A549 (cell line): Measurements from ENCODE around the gene ADAMTS2. TPM values are rescaled to one million over a fixed set of nuclear protein-coding genes. Genes with fewer than 3 reads are reported as not detected.

ENCODE experiments used
- ATAC-seq, 2 experiments: fragments of 200-7000 bp in 1 of 2; fragments of >200 bp in 1 of 2; cut with Nextera tagmentation in 1 of 2; cut with Tn5 transposase in 1 of 2; 3 replicates each; pipeline versions ENCODE4 v1.8.0 to v1.9.1; 2018 to 2020; ENCODE audit warnings: mild to moderate bottlenecking in 1 of 2, moderate library complexity in 1 of 2
- CTCF ChIA-PET: fragments of 300-600 bp; sonication (Branson Sonifier 250); formaldehyde crosslinking; extraction: SDS; loops from one replicate; lab custom pipeline; 2021; ENCODE audit warnings: antibody characterized with exemption, inconsistent platforms; lab: Yijun Ruan, JAX
- POLR2A ChIA-PET: fragments of 350-600 bp; formaldehyde crosslinking; extraction: SDS; loops from one replicate; lab custom pipeline; 2021; ENCODE audit warnings: antibody characterized with exemption, inconsistent platforms; lab: Yijun Ruan, JAX
- DNase-seq, 2 experiments: peaks; one replicate each; pipeline versions ENCODE4 v3.0.0 to v3.0.0-alpha.2; 2011 to 2016; ENCODE audit warnings: low read depth in 1 of 2, low spot score in 1 of 2
- FAIRE-seq: peaks from 2 replicates; lab custom pipeline; 2011; peaks lifted over from hg19 to GRCh38; lab: Jason Lieb, UNC
- H3K27ac ChIP-seq, 2 experiments: fragments of >200 bp; sonication (Bioruptor Twin); formaldehyde crosslinking; 3 replicates each; pipeline ENCODE4 v1.5.1; 2016 to 2017
- H3K4me1 ChIP-seq: fragments of >200 bp; sonication (Bioruptor Twin); formaldehyde crosslinking; 3 replicates; pipeline ENCODE4 v1.6.1; 2016
- H3K4me2 ChIP-seq: fragments of >200 bp; sonication (Bioruptor Twin); formaldehyde crosslinking; 3 replicates; pipeline ENCODE4 v1.6.1; 2016
- H3K4me3 ChIP-seq: fragments of >200 bp; sonication (Bioruptor Twin); formaldehyde crosslinking; 3 replicates; pipeline ENCODE4 v1.5.1; 2016
- H3K9me3 ChIP-seq: fragments of >200 bp; sonication (Bioruptor Twin); formaldehyde crosslinking; 3 replicates; pipeline ENCODE4 v1.6.1; 2016
- BCL3 ChIP-seq: fragments of >200 bp; sonication (Bioruptor Twin); formaldehyde crosslinking; IDR thresholded peaks from 3 replicates; pipeline ENCODE4 v1.6.1; 2016
- CBX2 ChIP-seq: fragments of 200-600 bp; sonication (generic); IDR thresholded peaks from 2 replicates; pipeline ENCODE4 v1.6.1; 2016; ENCODE audit warnings: low read depth, mild to moderate bottlenecking, borderline replicate concordance
- CBX8 ChIP-seq: fragments of 200-600 bp; sonication (generic); IDR thresholded peaks from 2 replicates; pipeline ENCODE4 v1.6.1; 2016
- CHD2 ChIP-seq: fragments of 150-350 bp; IDR thresholded peaks from 2 replicates; pipeline ENCODE4 v1.6.1; 2014; ENCODE audit warnings: low read length; ENCODE audit not compliant: partially characterized antibody
- EHF ChIP-seq: fragments of 250-450 bp; sonication (Bioruptor Pico); IDR thresholded peaks from 2 replicates; pipeline ENCODE4 v1.5.0; 2020; ENCODE audit warnings: mild to moderate bottlenecking
- EHMT2 ChIP-seq: fragments of 200-600 bp; sonication (generic); IDR thresholded peaks from 2 replicates; pipeline ENCODE4 v1.6.1; 2016; ENCODE audit warnings: antibody characterized with exemption, low read depth, mild to moderate bottlenecking, moderate library complexity
- FOSB ChIP-seq: fragments of 250-450 bp; sonication (Bioruptor Pico); IDR thresholded peaks from 2 replicates; pipeline ENCODE4 v1.5.0; 2020; ENCODE audit warnings: mild to moderate bottlenecking, moderate library complexity
- FOSL2 ChIP-seq, 2 experiments: fragments of 450-650 bp in 1 of 2; fragments of >200 bp in 1 of 2; sonication (Bioruptor Twin) in 1 of 2; formaldehyde crosslinking; IDR thresholded peaks; 2 replicates each; pipeline versions ENCODE4 v1.5.0 to v1.6.1; 2016 to 2020; ENCODE audit warnings: mild to moderate bottlenecking in 1 of 2, moderate library complexity in 1 of 2
- HOXA7 ChIP-seq: fragments of 250-450 bp; sonication (Bioruptor Pico); IDR thresholded peaks from 2 replicates; pipeline ENCODE4 v1.5.0; 2020; ENCODE audit warnings: mild to moderate bottlenecking, moderate library complexity
- JUN ChIP-seq, 2 experiments: fragments of >200 bp; sonication (Bioruptor Twin); formaldehyde crosslinking; IDR thresholded peaks; 2 replicates in 1 of 2; 3 replicates in 1 of 2; pipeline ENCODE4 v1.6.1; 2016 to 2017
- JUNB ChIP-seq: fragments of >200 bp; sonication (Bioruptor Twin); formaldehyde crosslinking; IDR thresholded peaks from 2 replicates; pipeline ENCODE4 v1.6.1; 2016
- KDM5A ChIP-seq: fragments of 200-600 bp; sonication (generic); IDR thresholded peaks from 2 replicates; pipeline ENCODE4 v1.6.1; 2016; ENCODE audit warnings: antibody characterized with exemption, mild to moderate bottlenecking
- MAZ ChIP-seq: fragments of 150-350 bp; IDR thresholded peaks from 2 replicates; pipeline ENCODE4 v1.6.1; 2014; ENCODE audit warnings: antibody characterized with exemption, low read depth, low read length, borderline replicate concordance
- MYC ChIP-seq: IDR thresholded peaks from 2 replicates; pipeline ENCODE4 v1.6.1; 2012; ENCODE audit warnings: mild to moderate bottlenecking, inconsistent platforms, low read length, improper control_type of control experiment, borderline replicate concordance
- NFE2L2 ChIP-seq: fragments of 150-350 bp; conservative IDR thresholded peaks from 2 replicates; pipeline ENCODE4 v1.6.1; 2014; ENCODE audit warnings: low read length
- NR3C1 ChIP-seq: fragments of >200 bp; sonication (Bioruptor Twin); formaldehyde crosslinking; IDR thresholded peaks from 3 replicates; pipeline ENCODE4 v1.6.1; 2017
- PHF8 ChIP-seq: fragments of 200-600 bp; sonication (generic); IDR thresholded peaks from 2 replicates; pipeline ENCODE4 v1.6.1; 2016; ENCODE audit warnings: low read depth, mild to moderate bottlenecking, antibody characterized with exemption, moderate library complexity, borderline replicate concordance
- RAD21 ChIP-seq, 2 experiments: fragments of >200 bp in 1 of 2; sonication (Bioruptor Twin) in 1 of 2; formaldehyde crosslinking in 1 of 2; IDR thresholded peaks in 1 of 2; conservative IDR thresholded peaks in 1 of 2; 2 replicates in 1 of 2; 3 replicates in 1 of 2; pipeline ENCODE4 v1.6.1; 2012 to 2018; ENCODE audit warnings: inconsistent platforms in 1 of 2
- RARB ChIP-seq: fragments of 250-450 bp; sonication (Bioruptor Pico); IDR thresholded peaks from 2 replicates; pipeline ENCODE4 v1.8.0; 2021; ENCODE audit warnings: mild to moderate bottlenecking, moderate library complexity
- RCOR1 ChIP-seq: fragments of 150-350 bp; IDR thresholded peaks from 2 replicates; pipeline ENCODE4 v1.6.1; 2014; ENCODE audit warnings: antibody characterized with exemption, low read length, low read depth
- REST ChIP-seq: fragments of 200-600 bp; sonication (generic); IDR thresholded peaks from 2 replicates; pipeline ENCODE4 v1.6.1; 2016; ENCODE audit warnings: antibody characterized with exemption, mild to moderate bottlenecking, moderate library complexity
- RFX5 ChIP-seq: fragments of 450-650 bp; IDR thresholded peaks from 2 replicates; pipeline ENCODE4 v1.7.1; 2014; ENCODE audit warnings: antibody characterized with exemption, mild to moderate bottlenecking, moderate library complexity
- SMC3 ChIP-seq: fragments of >200 bp; sonication (Bioruptor Twin); formaldehyde crosslinking; IDR thresholded peaks from 3 replicates; pipeline ENCODE4 v1.6.1; 2018; ENCODE audit warnings: inconsistent platforms
- TFCP2L1 ChIP-seq: fragments of 250-450 bp; sonication (Bioruptor Pico); IDR thresholded peaks from 2 replicates; pipeline ENCODE4 v1.5.0; 2021; ENCODE audit warnings: mild to moderate bottlenecking
- TP53 ChIP-seq: fragments of 250-450 bp; sonication (Bioruptor Pico); IDR thresholded peaks from 2 replicates; pipeline ENCODE4 v1.5.0; 2021; ENCODE audit warnings: mild to moderate bottlenecking, moderate library complexity
- ZC3H11A ChIP-seq: fragments of 450-650 bp; IDR thresholded peaks from 2 replicates; pipeline ENCODE4 v1.6.1; 2014; ENCODE audit warnings: antibody characterized with exemption, mild to moderate bottlenecking
- ZNF302 ChIP-seq: fragments of 250-450 bp; sonication (Bioruptor Pico); IDR thresholded peaks from 2 replicates; pipeline ENCODE4 v1.9.0; 2021; ENCODE audit warnings: inconsistent platforms, mild to moderate bottlenecking, moderate library complexity
- ZSCAN20 ChIP-seq: fragments of 250-450 bp; sonication (Bioruptor Pico); IDR thresholded peaks from 2 replicates; pipeline ENCODE4 v1.8.0; 2022; ENCODE audit warnings: mild to moderate bottlenecking, moderate library complexity
- WGBS: methylation state at CpG from one replicate; pipeline ENCODE4 v1.1.6; 2017; ENCODE audit errors: missing lambda C conversion rate; 5-methylcytosine and 5-hydroxymethylcytosine counted together
- polyA plus RNA-seq, 4 experiments: library from polyadenylated mRNA; depleted of rRNA in 3 of 4; stranded (reverse); fragments of >200 nt; fragmentation: RNase III in 1 of 4; extraction: RNeasy Plus Mini Kit Qiagen cat#74134 plus additional on column Dnase treatment in 1 of 4; gene quantifications; 2 replicates in 3 of 4; 3 replicates in 1 of 4; pipeline ENCODE4 v1.2.3, GENCODE V29; 2011 to 2017
- TF ChIP-seq, protein P1 (sequence below): fragments of >200 bp; sonication (Bioruptor Twin); formaldehyde crosslinking; IDR thresholded peaks from 2 replicates; pipeline ENCODE4 v1.6.1; 2016
- TF ChIP-seq, protein P2 (sequence below): IDR thresholded peaks from 2 replicates; pipeline ENCODE4 v1.6.1; 2012; ENCODE audit warnings: low read depth, borderline replicate concordance
- TF ChIP-seq, protein P3 (sequence below): IDR thresholded peaks from 2 replicates; pipeline ENCODE4 v1.6.1; 2012

The ADAMTS2 gene
- polyA plus RNA-seq, 2 of the 4 experiments (the other 2 are of a cell fraction) = not detected

- TF ChIP-seq CBX2 (no peak), NR3C1 (no peak)
Observed at GRCh38 chr5:179302499-179303185, 42.6 kb downstream of the ADAMTS2 start (continued).

DNA sequence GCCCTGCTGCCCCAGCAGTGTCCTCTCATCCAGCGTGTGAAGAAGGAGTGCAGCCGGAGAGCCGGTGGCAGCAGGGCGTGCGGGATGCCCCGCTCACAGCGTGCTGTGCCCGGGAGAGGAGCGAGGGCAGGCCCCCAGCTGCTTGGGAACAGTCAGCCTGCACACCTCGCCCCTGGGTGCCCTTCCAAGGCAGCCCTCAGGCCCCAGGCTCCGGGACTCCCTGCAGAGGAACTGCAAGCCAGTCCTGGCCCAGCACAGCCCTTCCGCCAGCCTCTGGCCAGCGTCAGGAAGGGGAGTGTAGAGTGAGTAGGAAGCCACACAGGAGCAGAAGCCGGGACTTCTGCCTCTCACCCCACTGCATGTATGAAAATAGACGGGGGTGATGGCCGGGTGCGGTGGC, 43.5 kb downstream of the ADAMTS2 start:
- no peak for ATAC-seq
- TF ChIP-seq HOXA7 (no peak), EHF (CRISPR knock-in tag) (no peak), JUN (IDR thresholded peaks at IDR 0.05) (no peak), PHF8 (no peak), RFX5 (no peak), ZNF302 (no peak), RAD21 (conservative IDR thresholded peaks at IDR 0.05 in 1 of 2, IDR thresholded peaks at IDR 0.05 in 1 of 2) (no peak), KDM5A (no peak), ZSCAN20 (CRISPR knock-in tag) (no peak), RARB (CRISPR knock-in tag) (no peak), CBX8 (no peak), JUNB (no peak), BCL3 (no peak), FOSL2 (IDR thresholded peaks at IDR 0.05) (no peak), FOSL2 (CRISPR knock-in tag; IDR thresholded peaks at IDR 0.05) (no peak), RCOR1 (no peak), EHMT2 (no peak), SMC3 (no peak), TP53 (no peak)
- TF ChIP-seq, protein P1, sequence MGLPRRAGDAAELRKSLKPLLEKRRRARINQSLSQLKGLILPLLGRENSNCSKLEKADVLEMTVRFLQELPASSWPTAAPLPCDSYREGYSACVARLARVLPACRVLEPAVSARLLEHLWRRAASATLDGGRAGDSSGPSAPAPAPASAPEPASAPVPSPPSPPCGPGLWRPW = no peak
- TF ChIP-seq, protein P2, sequence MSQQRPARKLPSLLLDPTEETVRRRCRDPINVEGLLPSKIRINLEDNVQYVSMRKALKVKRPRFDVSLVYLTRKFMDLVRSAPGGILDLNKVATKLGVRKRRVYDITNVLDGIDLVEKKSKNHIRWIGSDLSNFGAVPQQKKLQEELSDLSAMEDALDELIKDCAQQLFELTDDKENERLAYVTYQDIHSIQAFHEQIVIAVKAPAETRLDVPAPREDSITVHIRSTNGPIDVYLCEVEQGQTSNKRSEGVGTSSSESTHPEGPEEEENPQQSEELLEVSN = no peak
- H3K4me1 ChIP-seq = no peaks in the 10 kb centered on the region

GRCh38 chr5:179301376-179301775, 43.9 kb downstream of the ADAMTS2 start:
- POLR2A ChIA-PET = no interaction called here
- Histone ChIP-seq H3K27ac (no peak overlapping the region), H3K9me3 (peaks cover 4% of the 10 kb centered on the region; the same call in 1 of the 3 replicates), H3K4me3 (no peak overlapping the region), H3K4me1 (no peaks in the 10 kb centered on the region), H3K4me2 (no peak overlapping the region)
- WGBS = 49% methylated on average over 5 of the region's 6 CpGs
- no peak for DNase-seq
- ATAC-seq = no peak
- no peak for FAIRE-seq
- CTCF ChIA-PET = no interaction called here
- TF ChIP-seq NFE2L2 (no peak), EHMT2 (no peak), TFCP2L1 (no peak), REST (no peak), ZC3H11A (no peak), MAZ (no peak), FOSB (CRISPR knock-in tag) (no peak), CBX2 (no peak), MYC (no peak), CHD2 (no peak), RAD21 (conservative IDR thresholded peaks at IDR 0.05 in 1 of 2, IDR thresholded peaks at IDR 0.05 in 1 of 2) (no peak)
- TF ChIP-seq, protein P3, sequence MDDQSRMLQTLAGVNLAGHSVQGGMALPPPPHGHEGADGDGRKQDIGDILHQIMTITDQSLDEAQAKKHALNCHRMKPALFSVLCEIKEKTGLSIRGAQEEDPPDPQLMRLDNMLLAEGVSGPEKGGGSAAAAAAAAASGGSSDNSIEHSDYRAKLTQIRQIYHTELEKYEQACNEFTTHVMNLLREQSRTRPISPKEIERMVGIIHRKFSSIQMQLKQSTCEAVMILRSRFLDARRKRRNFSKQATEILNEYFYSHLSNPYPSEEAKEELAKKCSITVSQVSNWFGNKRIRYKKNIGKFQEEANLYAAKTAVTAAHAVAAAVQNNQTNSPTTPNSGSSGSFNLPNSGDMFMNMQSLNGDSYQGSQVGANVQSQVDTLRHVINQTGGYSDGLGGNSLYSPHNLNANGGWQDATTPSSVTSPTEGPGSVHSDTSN = no peak
- TF ChIP-seq, protein P1 = no peak

More for the DNA sequence above, 43.5 kb downstream of the ADAMTS2 start:
- H3K27ac ChIP-seq = no peak overlapping the region
- no peak overlapping the region for H3K4me2 ChIP-seq
- DNase-seq = no peak
- POLR2A ChIA-PET = no interaction called here
- FAIRE-seq = no peak
- CTCF ChIA-PET = no interaction called here
- 29% methylated on average over 10 of the region's 17 CpGs for WGBS
- H3K4me3 ChIP-seq = no peak overlapping the region
- peaks cover 4% of the 10 kb centered on the region; the same call in 1 of the 3 replicates for H3K9me3 ChIP-seq
